Nephron (organoid): ENCODE measurements around the gene ZC3H18.

Source experiments
- H3K27ac Mint-ChIP-seq, 3 experiments: 2 replicates each; pipeline ENCODE4 v1.8.0; 2020; ENCODE audit warnings: mixed read lengths in 3 of 3, mild to moderate bottlenecking in 2 of 3, moderate library complexity in 1 of 3
- H3K27me3 Mint-ChIP-seq: 2 replicates; pipeline ENCODE4 v1.8.0; 2021; ENCODE audit warnings: low read depth, mild to moderate bottlenecking, moderate library complexity, mixed read lengths
- H3K36me3 Mint-ChIP-seq: 2 replicates; pipeline ENCODE4 v1.8.0; 2020; ENCODE audit warnings: low read depth, mixed read lengths
- H3K4me1 Mint-ChIP-seq: 2 replicates; pipeline ENCODE4 v1.8.0; 2020; ENCODE audit warnings: mixed read lengths
- H3K4me3 Mint-ChIP-seq, 3 experiments: 2 replicates each; pipeline ENCODE4 v1.8.0; 2020; ENCODE audit warnings: mild to moderate bottlenecking in 3 of 3, mixed read lengths in 3 of 3, moderate library complexity in 2 of 3
- H3K9me3 Mint-ChIP-seq: 2 replicates; pipeline ENCODE4 v1.8.0; 2020; ENCODE audit warnings: mixed read lengths
- CTCF ChIP-seq, 3 experiments: fragments of 200-600 bp; sonication (generic); IDR thresholded peaks; one replicate each; pipeline ENCODE4 v1.5.0; 2021; ENCODE audit warnings: antibody characterized with exemption in 3 of 3; ENCODE audit not compliant: unreplicated experiment in 3 of 3

Gene ZC3H18

DNA sequence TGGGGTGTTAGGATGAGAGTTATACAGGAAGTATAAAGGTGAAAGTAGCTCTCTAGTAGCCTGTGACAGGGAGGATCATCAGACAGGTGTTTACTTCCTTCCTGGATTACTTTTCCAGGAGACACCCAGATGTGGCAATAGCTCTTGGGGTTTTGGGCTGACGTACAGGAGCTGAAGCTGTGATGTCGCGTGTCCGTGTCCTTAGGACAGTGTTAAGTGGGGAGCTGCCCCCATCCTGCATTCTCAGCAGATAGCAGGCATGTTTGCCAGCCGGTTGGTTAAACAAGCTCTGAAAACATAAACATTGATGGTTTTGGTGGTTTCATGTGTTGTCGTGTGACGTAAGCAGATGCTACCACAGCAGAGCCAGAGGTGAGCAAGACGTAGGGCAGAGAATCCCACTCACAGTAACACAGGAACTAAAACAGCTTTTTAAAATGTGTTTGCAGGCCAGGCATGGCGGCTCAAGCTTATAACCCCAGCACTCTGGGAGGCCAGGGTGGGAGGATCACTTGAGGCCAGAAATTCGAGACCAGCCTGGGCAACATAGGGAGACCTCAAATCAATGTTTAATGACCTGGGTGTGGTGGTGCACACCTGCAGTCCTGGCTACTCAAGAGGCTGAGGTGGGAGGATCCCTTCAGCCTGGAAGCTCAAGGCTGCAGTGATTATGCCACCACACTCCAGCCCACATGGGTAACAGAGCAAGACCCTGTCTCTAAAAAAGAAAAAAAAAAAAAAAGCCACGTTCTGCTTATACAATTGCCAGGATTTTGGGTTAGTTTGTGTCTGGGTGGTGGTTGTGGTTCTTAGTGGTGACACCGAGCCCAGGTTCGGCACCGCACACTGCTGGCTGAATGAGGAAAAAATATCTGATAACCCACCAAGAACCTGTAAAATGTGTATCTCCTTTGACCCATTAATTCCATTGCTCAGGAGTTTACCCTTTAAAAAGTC is 49.9 kb downstream of the ZC3H18 start:
- no peak overlapping the region for H3K4me3 Mint-ChIP-seq
- no peak overlapping the region for H3K27ac Mint-ChIP-seq
- H3K4me1 Mint-ChIP-seq: peaks cover 11% of the 10 kb centered on the region
- no peak for TF ChIP-seq CTCF (IDR thresholded peaks at IDR 0.05; ENCODE audit: unreplicated experiment in 3 of 3)
- H3K27me3 Mint-ChIP-seq: no peaks in the 10 kb centered on the region
- no peaks in the 10 kb centered on the region for H3K9me3 Mint-ChIP-seq
- H3K36me3 Mint-ChIP-seq: peaks cover 26% of the 10 kb centered on the region

- no peak for TF ChIP-seq CTCF (IDR thresholded peaks at IDR 0.05; ENCODE audit: unreplicated experiment in 3 of 3)
- no peaks in the 10 kb centered on the region for H3K27me3 Mint-ChIP-seq
- peaks cover 32% of the 10 kb centered on the region for H3K36me3 Mint-ChIP-seq
- H3K4me1 Mint-ChIP-seq: no peaks in the 10 kb centered on the region
- no peak overlapping the region for H3K4me3 Mint-ChIP-seq
- H3K27ac Mint-ChIP-seq: no peak overlapping the region
- no peaks in the 10 kb centered on the region for H3K9me3 Mint-ChIP-seq
These were observed 51.9 kb downstream of the ZC3H18 start for GRCh38 chr16:88622125-88622524.

- no peak overlapping the region for H3K4me3 Mint-ChIP-seq
- no peak for TF ChIP-seq CTCF (IDR thresholded peaks at IDR 0.05; ENCODE audit: unreplicated experiment in 3 of 3)
- H3K27me3 Mint-ChIP-seq: no peaks in the 10 kb centered on the region
- H3K27ac Mint-ChIP-seq: no peak overlapping the region
- H3K36me3 Mint-ChIP-seq: peaks cover 35% of the 10 kb centered on the region
- no peaks in the 10 kb centered on the region for H3K4me1 Mint-ChIP-seq
- H3K9me3 Mint-ChIP-seq: no peaks in the 10 kb centered on the region
These were observed 52.7 kb downstream of the ZC3H18 start for GRCh38 chr16:88622866-88623265.

GRCh38 chr16:88623858-88624257 is 53.7 kb downstream of the ZC3H18 start:
- TF ChIP-seq CTCF (IDR thresholded peaks at IDR 0.05; ENCODE audit: unreplicated experiment in 3 of 3): no peak
- Mint-ChIP-seq H3K4me1 (no peaks in the 10 kb centered on the region), H3K36me3 (peaks cover 43% of the 10 kb centered on the region)

GRCh38 chr16:88624481-88624880 is 54.3 kb downstream of the ZC3H18 start:
- H3K27me3 Mint-ChIP-seq: no peaks in the 10 kb centered on the region
- peaks cover 39% of the 10 kb centered on the region for H3K36me3 Mint-ChIP-seq
- H3K9me3 Mint-ChIP-seq: no peaks in the 10 kb centered on the region
- H3K4me3 Mint-ChIP-seq: no peak overlapping the region
- no peaks in the 10 kb centered on the region for H3K4me1 Mint-ChIP-seq
- H3K27ac Mint-ChIP-seq: no peak overlapping the region
- TF ChIP-seq CTCF (IDR thresholded peaks at IDR 0.05; ENCODE audit: unreplicated experiment in 3 of 3): no peak

More at GRCh38 chr16:88623858-88624257, 53.7 kb downstream of the ZC3H18 start:
- Mint-ChIP-seq H3K4me3 (no peak overlapping the region), H3K27ac (no peak overlapping the region), H3K9me3 (no peaks in the 10 kb centered on the region), H3K27me3 (no peaks in the 10 kb centered on the region)
